Neural progenitor cell (in vitro differentiated cells): ENCODE results near the gene RELN. TPM values are rescaled to one million over a fixed set of nuclear protein-coding genes. Genes with fewer than 3 reads are reported as not detected.

Experiments used
- DNase-seq: peaks from one replicate; pipeline ENCODE4 v3.0.0-alpha.2; 2016; ENCODE audit warnings: low spot score
- H2AFZ ChIP-seq: fragments of 200-600 bp; sonication (generic); replicated peaks from 2 replicates; pipeline ENCODE4 v1.6.1; 2016; ENCODE audit warnings: antibody characterized with exemption
- H3F3A ChIP-seq: fragments of 200-600 bp; sonication (generic); 2 replicates; pipeline ENCODE4 v1.6.1; 2016; ENCODE audit warnings: antibody characterized with exemption, low read depth
- H3K27ac ChIP-seq: fragments of 200-600 bp; sonication (generic); 2 replicates; pipeline ENCODE4 v1.5.1; 2016; ENCODE audit warnings: mild to moderate bottlenecking
- H3K27me3 ChIP-seq: fragments of 200-600 bp; sonication (generic); 2 replicates; pipeline ENCODE4 v1.6.1; 2016; ENCODE audit warnings: mild to moderate bottlenecking, moderate library complexity
- H3K36me3 ChIP-seq: fragments of 200-600 bp; sonication (generic); 2 replicates; pipeline ENCODE4 v1.5.1; 2016
- H3K4me1 ChIP-seq: fragments of 200-600 bp; sonication (generic); 2 replicates; pipeline ENCODE4 v1.6.1; 2016; ENCODE audit warnings: mixed run types
- H3K4me2 ChIP-seq: fragments of 200-600 bp; sonication (generic); 2 replicates; pipeline ENCODE4 v1.6.1; 2016
- H3K4me3 ChIP-seq: fragments of 200-600 bp; sonication (generic); 2 replicates; pipeline ENCODE4 v1.5.1; 2016
- H3K79me2 ChIP-seq: fragments of 200-600 bp; sonication (generic); 2 replicates; pipeline ENCODE4 v1.6.1; 2016; ENCODE audit warnings: low read depth
- H3K9ac ChIP-seq: fragments of 200-600 bp; sonication (generic); 2 replicates; pipeline ENCODE4 v1.6.1; 2016
- H3K9me3 ChIP-seq: fragments of 200-600 bp; sonication (generic); 2 replicates; pipeline ENCODE4 v1.5.1; 2016; ENCODE audit warnings: low read depth
- H4K20me1 ChIP-seq: fragments of 200-600 bp; sonication (generic); 2 replicates; pipeline ENCODE4 v1.6.1; 2016; ENCODE audit warnings: low read depth
- H3K27ac Mint-ChIP-seq: 3 replicates; pipeline ENCODE4 v1.8.0; 2021; ENCODE audit warnings: mixed read lengths
- H3K27me3 Mint-ChIP-seq: 2 replicates; pipeline ENCODE4 v1.8.0; 2022; ENCODE audit warnings: low read depth, mild to moderate bottlenecking, inconsistent platforms, moderate library complexity, mixed read lengths; ENCODE audit not compliant: insufficient read depth
- H3K36me3 Mint-ChIP-seq: 3 replicates; pipeline ENCODE4 v1.8.0; 2021; ENCODE audit warnings: mixed read lengths
- H3K4me1 Mint-ChIP-seq: 3 replicates; pipeline ENCODE4 v1.8.0; 2021; ENCODE audit warnings: mixed read lengths
- H3K4me3 Mint-ChIP-seq: 3 replicates; pipeline ENCODE4 v1.8.0; 2021; ENCODE audit warnings: mild to moderate bottlenecking, moderate library complexity, mixed read lengths
- H3K9me3 Mint-ChIP-seq: 3 replicates; pipeline ENCODE4 v1.8.0; 2020; ENCODE audit warnings: mixed read lengths
- CTCF ChIP-seq: fragments of 200-600 bp; sonication (generic); IDR thresholded peaks from 2 replicates; pipeline ENCODE4 v1.5.1; 2017; ENCODE audit warnings: antibody characterized with exemption, mild to moderate bottlenecking
- EZH2 ChIP-seq: fragments of 200-600 bp; sonication (generic); IDR thresholded peaks from 2 replicates; pipeline ENCODE4 v1.6.1; 2017; ENCODE audit warnings: antibody characterized with exemption, mild to moderate bottlenecking, moderate library complexity
- EZH2phosphoT487 ChIP-seq: fragments of 200-600 bp; sonication (generic); IDR thresholded peaks from 2 replicates; pipeline ENCODE4 v1.6.1; 2017; ENCODE audit warnings: antibody characterized with exemption
- total RNA-seq: library from RNA; depleted of rRNA; stranded (reverse); fragments of >200 nt; gene quantifications from 2 replicates; pipeline ENCODE4 v1.2.3, GENCODE V29; 2015; ENCODE audit warnings: low replicate concordance

Gene RELN
- total RNA-seq, 1 donor from 2014 or later, result 0.02 TPM

DNA sequence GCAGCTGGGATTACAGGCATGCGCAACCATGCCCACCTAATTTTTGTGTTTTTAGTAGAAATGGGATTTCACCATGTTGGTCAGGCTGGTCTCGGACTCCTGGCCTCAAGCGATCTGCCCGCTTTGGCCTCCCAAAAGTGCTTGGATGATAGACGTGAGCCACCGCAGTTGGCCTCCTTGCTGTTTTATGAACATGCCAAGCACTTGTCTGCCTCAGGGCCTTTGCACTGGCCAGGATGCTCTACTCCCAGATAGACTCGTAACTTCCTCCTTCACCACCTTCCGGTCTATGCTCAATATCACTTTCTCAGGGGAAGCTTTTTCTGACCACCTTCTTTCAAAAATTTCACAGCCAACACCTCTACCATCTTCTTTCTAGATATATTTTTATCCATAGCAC is 549.8 kb downstream of the RELN start:
- no peaks in the 10 kb centered on the region for H3K9me3 ChIP-seq
- H3K79me2 ChIP-seq, result no peaks in the 10 kb centered on the region
- no peaks in the 10 kb centered on the region for H4K20me1 ChIP-seq
- H2AFZ ChIP-seq, result no peak overlapping the region
- H3K36me3 ChIP-seq, result no peaks in the 10 kb centered on the region
- no peak overlapping the region for H3K4me2 ChIP-seq
- no peak for TF ChIP-seq EZH2phosphoT487
- no peak for TF ChIP-seq CTCF
- TF ChIP-seq EZH2, result no peak
- Mint-ChIP-seq H3K27ac (no peak overlapping the region), H3K9me3 (no peaks in the 10 kb centered on the region), H3K4me3 (no peak overlapping the region), H3K4me1 (no peaks in the 10 kb centered on the region), H3K36me3 (no peaks in the 10 kb centered on the region), H3K27me3 (peaks cover 20% of the 10 kb centered on the region)
- H3K4me3 ChIP-seq, result no peak overlapping the region
- no peaks in the 10 kb centered on the region for H3F3A ChIP-seq
- H3K27me3 ChIP-seq, result peaks cover 70% of the 10 kb centered on the region
- H3K4me1 ChIP-seq, result peaks cover under 1% of the 10 kb centered on the region
- no peak for DNase-seq
- no peak overlapping the region for H3K9ac ChIP-seq
- no peak overlapping the region for H3K27ac ChIP-seq

DNA sequence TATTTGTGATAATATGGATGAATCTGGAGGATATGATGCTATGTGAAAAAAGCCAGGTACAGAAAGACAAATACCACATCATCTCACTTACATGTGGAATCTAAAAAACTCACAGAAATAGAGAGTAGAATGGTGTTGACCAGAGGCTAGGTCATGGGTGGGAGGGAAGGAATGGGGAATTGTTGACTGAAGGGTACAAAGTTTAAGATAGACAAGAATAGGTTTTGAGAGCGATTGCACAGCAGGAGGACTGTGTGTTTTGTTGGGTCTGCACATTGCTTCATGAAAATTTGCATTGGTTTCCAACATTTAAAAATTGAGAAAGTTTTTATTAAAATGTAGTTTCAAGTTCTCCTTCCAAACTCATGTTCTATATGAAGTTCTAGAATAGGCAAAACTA is 551.8 kb downstream of the RELN start:
- Mint-ChIP-seq H3K9me3 (peaks cover 10% of the 10 kb centered on the region), H3K27me3 (peaks cover 10% of the 10 kb centered on the region), H3K4me1 (no peaks in the 10 kb centered on the region), H3K4me3 (no peak overlapping the region), H3K36me3 (no peaks in the 10 kb centered on the region), H3K27ac (no peak overlapping the region)
- no peak overlapping the region for H2AFZ ChIP-seq
- H4K20me1 ChIP-seq, result no peaks in the 10 kb centered on the region
- H3K36me3 ChIP-seq, result no peaks in the 10 kb centered on the region
- H3K4me1 ChIP-seq, result no peaks in the 10 kb centered on the region
- H3K27ac ChIP-seq, result no peak overlapping the region
- peaks cover 49% of the 10 kb centered on the region for H3K27me3 ChIP-seq
- H3K4me3 ChIP-seq, result no peak overlapping the region
- H3K79me2 ChIP-seq, result no peaks in the 10 kb centered on the region
- DNase-seq, result no peak
- no peaks in the 10 kb centered on the region for H3F3A ChIP-seq
- H3K9me3 ChIP-seq, result no peaks in the 10 kb centered on the region
- no peak overlapping the region for H3K4me2 ChIP-seq
- TF ChIP-seq CTCF (no peak), EZH2 (no peak), EZH2phosphoT487 (no peak)
- H3K9ac ChIP-seq, result no peak overlapping the region

- H2AFZ ChIP-seq, result no peak overlapping the region
- H3K4me2 ChIP-seq, result no peak overlapping the region
- peaks cover 19% of the 10 kb centered on the region for H3K27me3 ChIP-seq
- no peaks in the 10 kb centered on the region for H4K20me1 ChIP-seq
- H3K27ac ChIP-seq, result no peak overlapping the region
- H3K9ac ChIP-seq, result no peak overlapping the region
- Mint-ChIP-seq H3K27me3 (peaks cover 4% of the 10 kb centered on the region), H3K4me1 (peaks cover 5% of the 10 kb centered on the region), H3K9me3 (peaks cover 10% of the 10 kb centered on the region), H3K4me3 (no peak overlapping the region), H3K27ac (no peak overlapping the region), H3K36me3 (no peaks in the 10 kb centered on the region)
- H3F3A ChIP-seq, result no peaks in the 10 kb centered on the region
- no peak for TF ChIP-seq CTCF
- TF ChIP-seq EZH2phosphoT487, result no peak
- no peak for TF ChIP-seq EZH2
- H3K9me3 ChIP-seq, result no peaks in the 10 kb centered on the region
- no peaks in the 10 kb centered on the region for H3K4me1 ChIP-seq
- no peaks in the 10 kb centered on the region for H3K36me3 ChIP-seq
- no peaks in the 10 kb centered on the region for H3K79me2 ChIP-seq
- DNase-seq, result no peak
- H3K4me3 ChIP-seq, result no peak overlapping the region
Observed at GRCh38 chr7:103432712-103433111, 556.7 kb downstream of the RELN start.
